Upper lobe of right lung (tissue), 1 donor: ENCODE results near the gene GPRC5D. TPM values are rescaled to one million over a fixed set of nuclear protein-coding genes. Genes with fewer than 3 reads are reported as not detected.
A peak's percentile ranks its signal among the peaks of the same experiment; 100 is the strongest.

Experiments used
- ATAC-seq: fragments of 200-7000 bp; cut with Tn5 transposase; one replicate; pipeline ENCODE4 v1.9.1; 2020; ENCODE audit warnings: mild to moderate bottlenecking, moderate library complexity
- DNase-seq: peaks from one replicate; pipeline ENCODE4 v3.0.0-alpha.2; 2020
- H3K27ac ChIP-seq: fragments of 200-600 bp; one replicate; pipeline ENCODE4 v1.8.0; 2022
- H3K27me3 ChIP-seq: fragments of 200-600 bp; one replicate; pipeline ENCODE4 v1.8.0; 2022; ENCODE audit warnings: mild to moderate bottlenecking
- H3K36me3 ChIP-seq: fragments of 200-600 bp; one replicate; pipeline ENCODE4 v1.8.0; 2022
- H3K4me1 ChIP-seq: fragments of 200-600 bp; one replicate; pipeline ENCODE4 v1.8.0; 2022
- H3K4me3 ChIP-seq: fragments of 200-600 bp; one replicate; pipeline ENCODE4 v1.8.0; 2022; ENCODE audit warnings: mild to moderate bottlenecking
- H3K9me3 ChIP-seq: fragments of 200-600 bp; one replicate; pipeline ENCODE4 v1.8.0; 2022
- intact Hi-C: fragments of 100-400 bp; cut with DNase I; formaldehyde crosslinking; loops from one replicate; pipeline ENCODE4 v1.11.0; 2022
- total RNA-seq: library from RNA; stranded (reverse); fragmentation: NEBNext Ultra II Directional; extraction: Animal tissue kit (Norgen Biotek cat#: 25700); gene quantifications from one replicate; pipeline ENCODE4 v1.2.1, GENCODE V29; 2021
- TF ChIP-seq, protein P1 (sequence below): fragments of 200-600 bp; IDR thresholded peaks from one replicate; pipeline ENCODE4 v1.8.0; 2022; ENCODE audit warnings: antibody characterized with exemption
- donor health status: DM: no; HTN: yes; CAD: no; lungs with severe emphysema.

GPRC5D gene
- total RNA-seq, 1 donor from 2014 or later: not detected

DNA sequence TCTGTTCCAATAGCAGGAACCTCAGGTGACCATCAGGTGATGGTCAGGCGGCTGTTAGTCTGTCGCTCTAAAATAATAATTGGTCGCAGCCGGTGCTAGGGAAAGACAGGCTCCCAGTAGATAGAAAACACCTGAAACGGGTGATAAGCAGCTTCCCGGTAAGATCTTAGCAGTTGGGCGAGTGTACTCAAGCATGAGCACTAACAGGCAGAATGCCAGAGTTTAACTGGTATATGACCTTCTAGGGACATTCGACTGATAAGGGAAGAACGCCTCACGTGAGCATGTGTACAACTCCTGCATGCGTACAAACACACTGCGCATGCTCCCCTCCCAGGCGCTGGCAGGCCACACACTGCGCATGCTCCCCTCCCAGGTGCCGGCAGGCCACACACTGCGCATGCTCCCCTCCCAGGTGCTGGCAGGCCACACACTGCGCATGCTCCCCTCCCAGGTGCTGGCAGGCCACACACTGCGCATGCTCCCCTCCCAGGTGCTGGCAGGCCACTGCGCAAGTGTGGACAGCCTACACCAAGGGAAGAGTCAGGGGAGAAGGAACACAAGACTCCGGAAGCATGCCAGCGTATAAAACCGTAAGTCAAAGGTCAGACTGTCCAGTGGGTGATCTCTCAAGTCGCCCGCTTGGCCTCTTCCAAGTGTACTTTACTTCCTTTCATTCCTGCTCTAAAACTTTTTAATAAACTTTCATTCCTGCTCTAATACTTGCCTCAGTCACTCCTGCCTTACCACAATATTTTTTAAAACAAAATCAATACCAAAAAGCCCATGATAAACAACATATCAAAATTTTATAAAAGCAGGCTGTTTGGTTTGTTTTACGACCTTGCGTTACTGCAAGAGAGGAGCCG is 24.5 kb downstream of the GPRC5D start:
- peak overlapping the region; percentile 36 for H3K27ac ChIP-seq

DNA sequence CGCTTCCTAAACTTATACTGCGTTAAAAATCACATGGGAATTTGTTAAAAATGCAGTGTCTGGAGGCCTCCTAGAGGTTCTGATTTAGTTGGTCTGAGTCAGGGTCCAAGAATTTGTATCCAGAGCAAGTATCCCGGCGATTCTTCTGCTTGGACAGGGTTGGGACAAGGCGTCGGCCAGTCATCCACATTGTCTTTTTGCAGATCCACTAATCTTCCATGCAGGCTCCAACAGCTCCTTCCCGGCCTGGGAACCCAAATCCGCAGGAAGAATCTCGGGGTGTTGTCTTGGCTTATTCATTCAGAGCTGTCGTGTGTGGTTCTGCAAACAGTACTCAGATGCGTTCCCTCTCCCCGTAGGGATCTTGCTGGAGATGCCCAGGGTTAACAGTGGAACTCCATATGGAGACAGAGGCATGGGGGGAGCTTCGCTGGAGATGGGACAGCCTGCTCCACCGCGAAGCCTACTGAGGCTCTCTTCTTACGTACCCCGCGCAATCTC is 25.3 kb downstream of the GPRC5D start:
- intact Hi-C loops: no loop called here
- peak; percentile 2 for ATAC-seq

More for the DNA sequence above, 24.5 kb downstream of the GPRC5D start:
- no peaks in the 10 kb centered on the region for H3K36me3 ChIP-seq
- ATAC-seq (peak; percentile 87), DNase-seq (peak; percentile 89)
- no peaks in the 10 kb centered on the region for H3K4me1 ChIP-seq
- intact Hi-C loops: no loop called here
- TF ChIP-seq, protein P1, sequence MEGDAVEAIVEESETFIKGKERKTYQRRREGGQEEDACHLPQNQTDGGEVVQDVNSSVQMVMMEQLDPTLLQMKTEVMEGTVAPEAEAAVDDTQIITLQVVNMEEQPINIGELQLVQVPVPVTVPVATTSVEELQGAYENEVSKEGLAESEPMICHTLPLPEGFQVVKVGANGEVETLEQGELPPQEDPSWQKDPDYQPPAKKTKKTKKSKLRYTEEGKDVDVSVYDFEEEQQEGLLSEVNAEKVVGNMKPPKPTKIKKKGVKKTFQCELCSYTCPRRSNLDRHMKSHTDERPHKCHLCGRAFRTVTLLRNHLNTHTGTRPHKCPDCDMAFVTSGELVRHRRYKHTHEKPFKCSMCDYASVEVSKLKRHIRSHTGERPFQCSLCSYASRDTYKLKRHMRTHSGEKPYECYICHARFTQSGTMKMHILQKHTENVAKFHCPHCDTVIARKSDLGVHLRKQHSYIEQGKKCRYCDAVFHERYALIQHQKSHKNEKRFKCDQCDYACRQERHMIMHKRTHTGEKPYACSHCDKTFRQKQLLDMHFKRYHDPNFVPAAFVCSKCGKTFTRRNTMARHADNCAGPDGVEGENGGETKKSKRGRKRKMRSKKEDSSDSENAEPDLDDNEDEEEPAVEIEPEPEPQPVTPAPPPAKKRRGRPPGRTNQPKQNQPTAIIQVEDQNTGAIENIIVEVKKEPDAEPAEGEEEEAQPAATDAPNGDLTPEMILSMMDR: no peak
- no peaks in the 10 kb centered on the region for H3K27me3 ChIP-seq
- H3K9me3 ChIP-seq: no peaks in the 10 kb centered on the region
- peak overlapping the region; percentile 57 for H3K4me3 ChIP-seq

DNA sequence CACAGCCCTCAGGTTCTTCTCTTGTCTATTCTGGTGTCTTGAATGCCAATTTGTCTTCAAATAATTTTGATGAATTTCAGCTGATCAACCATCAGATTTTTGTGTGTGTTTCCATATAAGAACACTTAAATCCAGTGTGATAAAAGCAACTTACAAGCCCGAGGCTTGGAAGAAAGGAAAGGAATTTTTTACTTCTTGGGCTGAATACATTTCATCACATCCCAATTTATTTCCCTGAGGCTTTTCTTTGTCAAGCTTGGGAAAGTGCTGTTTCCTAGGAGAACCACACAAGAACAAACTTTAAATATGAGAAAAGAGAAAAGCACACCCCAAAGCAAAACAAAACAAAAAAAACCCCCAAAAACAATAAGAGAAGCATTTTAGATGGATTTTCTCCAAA is 26.6 kb downstream of the GPRC5D start:
- intact Hi-C loops: no loop called here
- Histone ChIP-seq H3K27ac (no peak overlapping the region), H3K36me3 (no peaks in the 10 kb centered on the region), H3K9me3 (no peaks in the 10 kb centered on the region), H3K27me3 (no peaks in the 10 kb centered on the region), H3K4me3 (no peak overlapping the region), H3K4me1 (no peaks in the 10 kb centered on the region)
- TF ChIP-seq, protein P1: no peak
- DNase-seq: no peak
- no peak for ATAC-seq

More for the DNA sequence above, 25.3 kb downstream of the GPRC5D start:
- peak overlapping the region; percentile 8 for H3K27ac ChIP-seq
- no peaks in the 10 kb centered on the region for H3K27me3 ChIP-seq
- peak overlapping the region; percentile 57 for H3K4me3 ChIP-seq
- no peak for DNase-seq
- H3K36me3 ChIP-seq: no peaks in the 10 kb centered on the region
- TF ChIP-seq, protein P1: no peak
- no peaks in the 10 kb centered on the region for H3K4me1 ChIP-seq
- H3K9me3 ChIP-seq: no peaks in the 10 kb centered on the region

DNA sequence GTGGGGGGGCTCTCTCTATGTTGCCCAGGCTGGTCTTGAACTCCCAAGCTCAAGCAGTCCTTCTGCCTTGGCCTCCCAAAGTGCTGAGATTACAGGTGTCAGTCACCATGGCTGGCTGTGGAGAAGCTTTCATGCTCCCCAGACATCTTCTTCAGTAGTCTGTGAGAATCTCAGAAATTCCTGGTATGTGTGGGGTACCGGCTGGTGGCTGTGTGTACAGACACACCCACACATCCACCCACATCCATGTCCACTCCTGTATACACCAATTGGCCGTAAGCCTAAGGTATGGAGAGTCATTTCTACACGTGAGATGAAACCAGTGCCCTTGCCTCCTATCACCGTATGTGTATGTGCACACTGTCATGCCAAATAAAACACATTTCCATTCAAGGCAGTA is 27.8 kb downstream of the GPRC5D start:
- TF ChIP-seq, protein P1: no peak
- DNase-seq (no peak), ATAC-seq (peak; percentile 1)
- Histone ChIP-seq H3K9me3 (no peaks in the 10 kb centered on the region), H3K4me1 (no peaks in the 10 kb centered on the region), H3K27ac (no peak overlapping the region), H3K36me3 (no peaks in the 10 kb centered on the region), H3K4me3 (no peak overlapping the region), H3K27me3 (no peaks in the 10 kb centered on the region)
- intact Hi-C loops: no loop called here

- intact Hi-C loops: no loop called here
- no peaks in the 10 kb centered on the region for H3K4me1 ChIP-seq
- no peaks in the 10 kb centered on the region for H3K36me3 ChIP-seq
- no peaks in the 10 kb centered on the region for H3K27me3 ChIP-seq
- DNase-seq: no peak
- ATAC-seq: no peak
- no peak overlapping the region for H3K4me3 ChIP-seq
- TF ChIP-seq, protein P1: no peak
- H3K27ac ChIP-seq: no peak overlapping the region
- no peaks in the 10 kb centered on the region for H3K9me3 ChIP-seq
These were observed 29.0 kb downstream of the GPRC5D start for GRCh38 chr12:12922978-12923377.
